Muscle layer of duodenum (tissue), 2 donors: ENCODE measurements around the gene APOA4.
A peak's percentile ranks its signal among the peaks of the same experiment; 100 is the strongest.

Source experiments
- H3K27ac ChIP-seq: one replicate; pipeline ENCODE4 v1.7.0; 2013; ENCODE audit warnings: mild to moderate bottlenecking, low read length
- H3K27me3 ChIP-seq: one replicate; pipeline ENCODE4 v1.7.0; 2013; ENCODE audit warnings: low read depth, mild to moderate bottlenecking, control low read depth, low read length
- H3K36me3 ChIP-seq, 2 donors: one replicate each; pipeline ENCODE4 v1.7.0; 2013; ENCODE audit warnings: low read length in 2 of 2, control low read depth in 1 of 2, mild to moderate bottlenecking in 1 of 2; ENCODE audit not compliant: insufficient read depth in 2 of 2, control insufficient read depth in 1 of 2
- H3K4me1 ChIP-seq, 2 donors: one replicate each; pipeline ENCODE4 v1.7.0; 2013; ENCODE audit warnings: low read length in 2 of 2, mild to moderate bottlenecking in 2 of 2, control low read depth in 1 of 2, moderate library complexity in 1 of 2; ENCODE audit not compliant: insufficient read depth in 2 of 2, control insufficient read depth in 1 of 2
- H3K4me3 ChIP-seq, 2 donors: one replicate each; pipeline ENCODE4 v1.7.0; 2013; ENCODE audit warnings: low read length in 2 of 2, low read depth in 1 of 2, mild to moderate bottlenecking in 1 of 2
- H3K9me3 ChIP-seq, 2 donors: one replicate each; pipeline ENCODE4 v1.7.0; 2013; ENCODE audit warnings: low read length in 2 of 2, control low read depth in 1 of 2, mild to moderate bottlenecking in 1 of 2; ENCODE audit not compliant: control insufficient read depth in 1 of 2
- donor health status: healthy.

APOA4 gene

GRCh38 chr11:116794851-116795250 lies 28.3 kb downstream of the APOA4 start:
- Histone ChIP-seq H3K9me3 (no peaks in the 10 kb centered on the region), H3K4me3 (no peak overlapping the region), H3K27ac (no peak overlapping the region), H3K27me3 (no peaks in the 10 kb centered on the region), H3K4me1 (peaks cover 0 to 9% of the 10 kb centered on the region in 2 donors), H3K36me3 (no peaks in the 10 kb centered on the region)

GRCh38 chr11:116793772-116794097 lies 29.4 kb downstream of the APOA4 start:
- no peaks in the 10 kb centered on the region for H3K9me3 ChIP-seq
- H3K36me3 ChIP-seq, result no peaks in the 10 kb centered on the region
- H3K4me3 ChIP-seq, result no peak overlapping the region
- no peak overlapping the region for H3K27ac ChIP-seq
- H3K4me1 ChIP-seq, result peaks cover 0 to 9% of the 10 kb centered on the region in 2 donors
- no peaks in the 10 kb centered on the region for H3K27me3 ChIP-seq

- Histone ChIP-seq H3K4me1 (peaks cover 0 to 15% of the 10 kb centered on the region in 2 donors), H3K9me3 (no peaks in the 10 kb centered on the region), H3K27me3 (no peaks in the 10 kb centered on the region), H3K4me3 (no peak overlapping the region), H3K27ac (no peak overlapping the region), H3K36me3 (no peaks in the 10 kb centered on the region)
Measured at GRCh38 chr11:116792869-116793771, 30.0 kb downstream of the APOA4 start.

GRCh38 chr11:116792144-116792868 lies 30.8 kb downstream of the APOA4 start:
- peaks cover 0 to 18% of the 10 kb centered on the region in 2 donors for H3K4me1 ChIP-seq

GRCh38 chr11:116791813-116792143 lies 31.3 kb downstream of the APOA4 start, which contains the start of gene APOA5:
APOA5 (minus strand) TSS chr11:116791879; CDS start chr11:116791860, 19 bp downstream.
- Histone ChIP-seq H3K36me3 (no peaks in the 10 kb centered on the region), H3K4me3 (no peak within 1 kb of the TSS), H3K9me3 (no peaks in the 10 kb centered on the region), H3K27ac (no peak within 1 kb of the TSS), H3K27me3 (no peaks in the 10 kb centered on the region), H3K4me1 (peaks cover 3 to 23% of the 10 kb centered on the region in 2 donors)

More at GRCh38 chr11:116792144-116792868, 30.8 kb downstream of the APOA4 start:
- Histone ChIP-seq H3K9me3 (no peaks in the 10 kb centered on the region), H3K27me3 (no peaks in the 10 kb centered on the region), H3K27ac (no peak overlapping the region), H3K4me3 (no peak overlapping the region), H3K36me3 (no peaks in the 10 kb centered on the region)

GRCh38 chr11:116791002-116791812 lies 31.9 kb downstream of the APOA4 start:
- Histone ChIP-seq H3K9me3 (no peaks in the 10 kb centered on the region), H3K27ac (no peak overlapping the region), H3K4me1 (peaks cover 8 to 29% of the 10 kb centered on the region in 2 donors), H3K36me3 (peaks cover 3 to 4% of the 10 kb centered on the region in 2 donors), H3K4me3 (no peak overlapping the region), H3K27me3 (no peaks in the 10 kb centered on the region)

GRCh38 chr11:116790167-116791001 lies 32.7 kb downstream of the APOA4 start:
- Histone ChIP-seq H3K27ac (no peak overlapping the region), H3K27me3 (no peaks in the 10 kb centered on the region), H3K4me1 (peaks cover 8 to 29% of the 10 kb centered on the region in 2 donors), H3K4me3 (no peak overlapping the region), H3K36me3 (peaks cover 10 to 12% of the 10 kb centered on the region in 2 donors), H3K9me3 (no peaks in the 10 kb centered on the region)

GRCh38 chr11:116788975-116789374 lies 34.1 kb downstream of the APOA4 start:
- no peaks in the 10 kb centered on the region for H3K9me3 ChIP-seq
- H3K4me1 ChIP-seq, result peaks cover 8 to 29% of the 10 kb centered on the region in 2 donors
- H3K36me3 ChIP-seq, result peaks cover 25 to 26% of the 10 kb centered on the region in 2 donors
- peak overlapping the region in 1 of 2 donors; percentile 94 for H3K4me3 ChIP-seq
- H3K27ac ChIP-seq, result no peak overlapping the region
- no peaks in the 10 kb centered on the region for H3K27me3 ChIP-seq

- H3K27ac ChIP-seq, result peak overlapping the region; percentile 92
- H3K4me3 ChIP-seq, result peak overlapping the region; percentile 86 to 94
Measured at GRCh38 chr11:116788534-116788933, 34.6 kb downstream of the APOA4 start.

GRCh38 chr11:116787786-116788486 lies 35.2 kb downstream of the APOA4 start, which contains the start of gene ZPR1:
ZPR1 (minus strand) TSS chr11:116788023; CDS start chr11:116787990, 33 bp downstream.
- H3K27ac ChIP-seq, result peak within 1 kb of the TSS; percentile 92
- no peaks in the 10 kb centered on the region for H3K9me3 ChIP-seq
- no peaks in the 10 kb centered on the region for H3K27me3 ChIP-seq
- peaks cover 32 to 36% of the 10 kb centered on the region in 2 donors for H3K36me3 ChIP-seq
- peak within 1 kb of the TSS; percentile 86 to 94 for H3K4me3 ChIP-seq
- H3K4me1 ChIP-seq, result peaks cover 8 to 29% of the 10 kb centered on the region in 2 donors

More at GRCh38 chr11:116788534-116788933, 34.6 kb downstream of the APOA4 start:
- H3K36me3 ChIP-seq, result peaks cover 26 to 30% of the 10 kb centered on the region in 2 donors
- H3K4me1 ChIP-seq, result peaks cover 8 to 29% of the 10 kb centered on the region in 2 donors
- H3K27me3 ChIP-seq, result no peaks in the 10 kb centered on the region
- no peaks in the 10 kb centered on the region for H3K9me3 ChIP-seq
